GM12875 (cell line): ENCODE measurements around the gene ACTRT1.

Source experiments
- H3K4me3 ChIP-seq: one replicate; pipeline ENCODE4 v1.5.1; 2011; ENCODE audit warnings: low read depth, low read length, control low read depth
- CTCF ChIP-seq: IDR thresholded peaks from 2 replicates; pipeline ENCODE4 v1.5.1; 2011; ENCODE audit warnings: low read depth, mild to moderate bottlenecking, control low read depth, inconsistent platforms, low read length, moderate library complexity, borderline replicate concordance; ENCODE audit not compliant: insufficient read depth

ACTRT1 gene

GRCh38 chrX:128052303-128052702 lies at the start of gene ACTRT1:
TSS of gene ACTRT1 (minus strand) at chrX:128052403. CDS start at chrX:128052206, 197 bp downstream.
- H3K4me3 ChIP-seq = no peak within 1 kb of the TSS
- no peak for TF ChIP-seq CTCF

- TF ChIP-seq CTCF = no peak
- H3K4me3 ChIP-seq = no peak overlapping the region
Observed at GRCh38 chrX:128078545-128078944, 26.3 kb upstream of the ACTRT1 start.

- H3K4me3 ChIP-seq = no peak overlapping the region
- TF ChIP-seq CTCF = no peak
Observed at GRCh38 chrX:128057421-128057820, 5.2 kb upstream of the ACTRT1 start.

GRCh38 chrX:128051526-128051925 lies 677 bp downstream of the ACTRT1 start:
- no peak for TF ChIP-seq CTCF
- H3K4me3 ChIP-seq = no peak overlapping the region

GRCh38 chrX:128035318-128035717 lies 16.9 kb downstream of the ACTRT1 start:
- no peak for TF ChIP-seq CTCF
- H3K4me3 ChIP-seq = no peak overlapping the region

- no peak for TF ChIP-seq CTCF
- no peak overlapping the region for H3K4me3 ChIP-seq
Observed at GRCh38 chrX:128021566-128021965, 30.6 kb downstream of the ACTRT1 start.

GRCh38 chrX:128020701-128021100 lies 31.5 kb downstream of the ACTRT1 start:
- H3K4me3 ChIP-seq = no peak overlapping the region
- no peak for TF ChIP-seq CTCF
